Stomach (tissue), 19 donors: Measurements from ENCODE around the gene NDUFB4. TPM values are rescaled to one million over a fixed set of nuclear protein-coding genes. Genes with fewer than 3 reads are reported as not detected.
A peak's percentile ranks its signal among the peaks of the same experiment; 100 is the strongest.

ENCODE experiments used
- DNase-seq, 2 donors: peaks; one replicate each; pipeline versions ENCODE4 v3.0.0 to v3.0.0-alpha.2; 2013 to 2019
- H3K27ac ChIP-seq, 5 donors: fragments of 200-600 bp in 4 of 5; sonication (generic) in 4 of 5; one replicate each; pipeline ENCODE4 v1.5.1; 2013 to 2019; ENCODE audit warnings: mild to moderate bottlenecking in 1 of 5, moderate library complexity in 1 of 5
- H3K27me3 ChIP-seq, 3 donors: fragments of 200-600 bp; sonication (generic); one replicate each; pipeline ENCODE4 v1.5.1; 2017 to 2019; ENCODE audit warnings: mixed run types in 1 of 3
- H3K36me3 ChIP-seq, 4 donors: fragments of 200-600 bp; sonication (generic); 1 replicate in 3 of 4; 2 replicates in 1 of 4; pipeline ENCODE4 v1.5.1; 2016 to 2019
- H3K4me1 ChIP-seq, 4 donors: fragments of 200-600 bp; sonication (generic); one replicate each; pipeline ENCODE4 v1.5.1; 2016 to 2019
- H3K4me3 ChIP-seq, 4 donors: fragments of 200-600 bp; sonication (generic) in 3 of 4; one replicate each; pipeline ENCODE4 v1.5.1; 2016 to 2019; ENCODE audit warnings: mild to moderate bottlenecking in 1 of 4
- H3K9me3 ChIP-seq, 4 donors: fragments of 200-600 bp; sonication (generic); one replicate each; pipeline ENCODE4 v1.5.1; 2016 to 2019
- EP300 ChIP-seq: sonication (generic); formaldehyde crosslinking; IDR thresholded peaks from one replicate; pipeline ENCODE4 v1.6.1; 2017; ENCODE audit warnings: antibody characterized with exemption
- POLR2A ChIP-seq, 4 donors: fragments of 450-650 bp; IDR thresholded peaks; one replicate each; pipeline ENCODE4 v1.6.1; 2016; ENCODE audit warnings: antibody characterized with exemption in 4 of 4, control low read depth in 2 of 4, mild to moderate bottlenecking in 1 of 4, moderate library complexity in 1 of 4
- POLR2AphosphoS5 ChIP-seq, 3 donors: sonication (generic); formaldehyde crosslinking; IDR thresholded peaks; one replicate each; pipeline ENCODE4 v1.6.1; 2016; ENCODE audit warnings: antibody characterized with exemption in 3 of 3
- WGBS, 5 donors: extraction: QIAGEN DNeasy Blood & Tissue Kit in 3 of 5; methylation state at CpG; one replicate each; pipeline versions ENCODE4 v1.1.5 to v1.1.7; 2013 to 2018; 5-methylcytosine and 5-hydroxymethylcytosine counted together
- intact Hi-C: fragments of 100-400 bp; cut with DNase I; formaldehyde crosslinking; loops from one replicate; pipeline ENCODE4 v1.15.1; 2023; ENCODE audit warnings: low total_unique reads
- long read RNA-seq, 10 donors: transcript quantifications; one replicate each; lab custom pipeline, GENCODE V29; 2026
- polyA plus RNA-seq, 3 donors: library from polyadenylated mRNA; stranded (reverse); fragments of 200-250 nt; gene quantifications; one replicate each; pipeline ENCODE4 v1.2.3, GENCODE V29; 2013
- total RNA-seq, 5 donors: library from RNA; depleted of rRNA; stranded (reverse); fragments of >200 nt; gene quantifications; one replicate each; pipeline versions ENCODE4 v1.1.0 to v1.2.3, GENCODE V29; 2014 to 2016
- TF ChIP-seq, protein P1 (sequence below), 7 experiments: fragments of 450-650 bp in 4 of 7; fragments of 200-600 bp in 3 of 7; sonication (generic) in 3 of 7; IDR thresholded peaks; one replicate each; pipeline ENCODE4 v1.5.1; 2016 to 2019; ENCODE audit warnings: antibody characterized with exemption in 7 of 7, control low read depth in 2 of 7, mild to moderate bottlenecking in 1 of 7
- donor health status: healthy with polysubstance abuse.
- donor health status: Bipolar disorder and iron deficiency.
- donor health status: healthy.

The NDUFB4 gene
- total RNA-seq (100 to 1,000 TPM in 1 of 5 donors, 10 to 100 TPM in 4; 18.7 to 128 (median 89.8) TPM), polyA plus RNA-seq (100 to 1,000 TPM; 190 to 343 (median 303) TPM)
- long read RNA-seq, donor 1, transcript NDUFB4-201 (3 exons, 671 nt), result major isoform, 60 of 66 reads
- long read RNA-seq, donor 1, partial matches to known transcripts, result 0 of 66 reads
- long read RNA-seq, donor 1, other reads (novel, unspliced or antisense), result 0 of 66 reads
- long read RNA-seq, donor 2, transcript NDUFB4-201 (3 exons, 671 nt), result major isoform, 70 of 76 reads
- long read RNA-seq, donor 2, partial matches to known transcripts, result 0 of 76 reads
- long read RNA-seq, donor 2, other reads (novel, unspliced or antisense), result 0 of 76 reads
- long read RNA-seq, donor 3, transcript NDUFB4-201 (3 exons, 671 nt), result major isoform, 61 of 65 reads
- long read RNA-seq, donor 3, partial matches to known transcripts, result 0 of 65 reads
- long read RNA-seq, donor 3, other reads (novel, unspliced or antisense), result 0 of 65 reads
- long read RNA-seq, donor 4, transcript NDUFB4-201 (3 exons, 671 nt), result major isoform, 9 of 13 reads
- long read RNA-seq, donor 4, partial matches to known transcripts, result 0 of 13 reads
- long read RNA-seq, donor 4, other reads (novel, unspliced or antisense), result 0 of 13 reads
- long read RNA-seq, donor 5, transcript NDUFB4-201 (3 exons, 671 nt), result major isoform, 99 of 106 reads
- long read RNA-seq, donor 5, partial matches to known transcripts, result 0 of 106 reads
- long read RNA-seq, donor 5, other reads (novel, unspliced or antisense), result 0 of 106 reads
- long read RNA-seq, donor 6, result 0 reads
- long read RNA-seq, donor 7, transcript NDUFB4-201 (3 exons, 671 nt), result major isoform, 151 of 172 reads
- long read RNA-seq, donor 7, transcript NDUFB4-206 (2 exons, 425 nt), result minor isoform, 15 of 172 reads
- long read RNA-seq, donor 7, partial matches to known transcripts, result 0 of 172 reads
- long read RNA-seq, donor 7, other reads (novel, unspliced or antisense), result 0 of 172 reads
- long read RNA-seq, donor 8, transcript NDUFB4-206 (2 exons, 425 nt), result minor isoform, 5 of 118 reads
- long read RNA-seq, donor 8, transcript NDUFB4-201 (3 exons, 671 nt), result major isoform, 106 of 118 reads
- long read RNA-seq, donor 8, transcript NDUFB4-203 (2 exons, 1,426 nt), result minor isoform, 5 of 118 reads
- long read RNA-seq, donor 8, partial matches to known transcripts, result 0 of 118 reads
- long read RNA-seq, donor 8, other reads (novel, unspliced or antisense), result 0 of 118 reads
- long read RNA-seq, donor 9, transcript NDUFB4-206 (2 exons, 425 nt), result minor isoform, 31 of 199 reads
- long read RNA-seq, donor 9, transcript NDUFB4-201 (3 exons, 671 nt), result major isoform, 165 of 199 reads
- long read RNA-seq, donor 9, partial matches to known transcripts, result 0 of 199 reads
- long read RNA-seq, donor 9, other reads (novel, unspliced or antisense), result 0 of 199 reads
- long read RNA-seq, donor 10, transcript NDUFB4-201 (3 exons, 671 nt), result major isoform, 28 of 32 reads
- long read RNA-seq, donor 10, partial matches to known transcripts, result 0 of 32 reads
- long read RNA-seq, donor 10, other reads (novel, unspliced or antisense), result 0 of 32 reads

DNA sequence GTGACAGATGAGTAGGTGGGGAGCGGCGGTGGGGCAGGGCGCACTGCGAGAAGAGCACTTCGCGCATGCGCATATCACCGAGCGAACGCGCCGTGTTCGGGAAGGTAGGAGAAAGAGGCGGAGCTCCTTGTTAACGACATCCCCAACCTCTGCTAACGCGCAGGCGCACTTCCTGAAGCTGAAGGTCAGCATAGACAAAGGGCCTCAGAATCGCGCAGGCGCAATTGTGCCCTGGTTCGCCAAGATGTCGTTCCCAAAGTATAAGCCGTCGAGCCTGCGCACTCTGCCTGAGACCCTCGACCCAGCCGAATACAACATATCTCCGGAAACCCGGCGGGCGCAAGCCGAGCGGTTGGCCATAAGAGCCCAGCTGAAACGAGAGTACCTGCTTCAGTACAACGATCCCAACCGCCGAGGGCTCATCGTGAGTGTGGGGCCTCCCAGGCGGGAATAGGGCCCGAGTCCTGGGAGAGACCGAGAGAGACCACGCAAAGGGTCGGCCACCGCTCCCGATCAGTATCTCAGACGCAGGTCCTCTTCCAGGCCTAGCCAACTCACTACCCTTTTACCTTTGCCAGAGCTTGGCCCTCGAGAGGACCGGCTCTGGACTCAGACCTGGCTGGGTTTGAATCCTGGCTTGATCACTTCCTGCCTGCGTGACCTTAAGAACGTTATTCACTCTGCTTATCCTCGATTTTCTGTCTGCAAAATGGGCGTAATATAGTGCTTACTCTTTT is at the start of gene NDUFB4:
Gene NDUFB4, plus strand, starts transcription at position 221 of the 737 bp plus-strand sequence. Its CDS starts 24 bp downstream, at position 245.
- intact Hi-C loops, result no loop called here
- no peak for TF ChIP-seq EP300
- TF ChIP-seq POLR2AphosphoS5 (IDR thresholded peaks at IDR 0.05), result peak; percentile 85 to 94 (median 89)
- peak in 2 of 4 donors; percentile 14 to 48 for TF ChIP-seq POLR2A (IDR thresholded peaks at IDR 0.05)
- Histone ChIP-seq H3K4me3 (peak within 1 kb of the TSS; percentile 66 to 81 (median 78)), H3K9me3 (no peaks in the 10 kb centered on the region), H3K36me3 (peaks cover 0 to 33% (median 22%) of the 10 kb centered on the region in 4 donors), H3K27me3 (no peaks in the 10 kb centered on the region), H3K27ac (peak within 1 kb of the TSS; percentile 78 to 94 (median 91)), H3K4me1 (peaks cover 22 to 49% (median 36%) of the 10 kb centered on the region in 4 donors)
- peak; percentile 97 to 99 for DNase-seq
- 0 to 1% (median 0%) methylated on average over 51 to 53 of the region's 53 CpGs for WGBS, 5 donors

DNA sequence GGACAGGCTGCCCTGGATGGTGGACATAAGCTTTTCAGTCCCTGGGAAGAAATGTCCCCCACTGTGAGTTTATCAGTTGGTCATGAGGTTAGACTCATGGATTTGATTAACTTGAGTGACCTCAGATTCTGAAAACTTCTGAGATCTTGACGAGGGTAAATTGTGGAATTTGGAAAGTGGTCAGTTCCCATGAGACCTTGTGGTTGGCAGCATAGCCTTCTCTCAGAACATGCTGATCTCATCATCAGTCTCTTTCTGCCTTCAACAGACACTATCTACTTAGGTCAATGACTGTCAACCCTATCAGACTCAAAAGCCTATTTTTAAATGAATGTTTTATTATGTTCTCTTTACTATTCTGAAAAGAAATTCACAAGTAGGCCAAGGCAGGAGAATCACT is 45.6 kb upstream of the NDUFB4 start:
- TF ChIP-seq EP300 (no peak), POLR2AphosphoS5 (IDR thresholded peaks at IDR 0.05) (no peak), POLR2A (IDR thresholded peaks at IDR 0.05) (no peak)
- TF ChIP-seq, protein P1, sequence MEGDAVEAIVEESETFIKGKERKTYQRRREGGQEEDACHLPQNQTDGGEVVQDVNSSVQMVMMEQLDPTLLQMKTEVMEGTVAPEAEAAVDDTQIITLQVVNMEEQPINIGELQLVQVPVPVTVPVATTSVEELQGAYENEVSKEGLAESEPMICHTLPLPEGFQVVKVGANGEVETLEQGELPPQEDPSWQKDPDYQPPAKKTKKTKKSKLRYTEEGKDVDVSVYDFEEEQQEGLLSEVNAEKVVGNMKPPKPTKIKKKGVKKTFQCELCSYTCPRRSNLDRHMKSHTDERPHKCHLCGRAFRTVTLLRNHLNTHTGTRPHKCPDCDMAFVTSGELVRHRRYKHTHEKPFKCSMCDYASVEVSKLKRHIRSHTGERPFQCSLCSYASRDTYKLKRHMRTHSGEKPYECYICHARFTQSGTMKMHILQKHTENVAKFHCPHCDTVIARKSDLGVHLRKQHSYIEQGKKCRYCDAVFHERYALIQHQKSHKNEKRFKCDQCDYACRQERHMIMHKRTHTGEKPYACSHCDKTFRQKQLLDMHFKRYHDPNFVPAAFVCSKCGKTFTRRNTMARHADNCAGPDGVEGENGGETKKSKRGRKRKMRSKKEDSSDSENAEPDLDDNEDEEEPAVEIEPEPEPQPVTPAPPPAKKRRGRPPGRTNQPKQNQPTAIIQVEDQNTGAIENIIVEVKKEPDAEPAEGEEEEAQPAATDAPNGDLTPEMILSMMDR (IDR thresholded peaks at IDR 0.05), result no peak
- no peaks in the 10 kb centered on the region for H3K27me3 ChIP-seq
- H3K36me3 ChIP-seq, result no peaks in the 10 kb centered on the region
- no peak for DNase-seq
- H3K4me1 ChIP-seq, result peaks cover 0 to 10% (median 5%) of the 10 kb centered on the region in 4 donors
- H3K27ac ChIP-seq, result no peak overlapping the region
- H3K9me3 ChIP-seq, result no peaks in the 10 kb centered on the region
- 39 to 76% (median 50%) methylated on average over 1 of the region's 1 CpG for WGBS, 5 donors
- no peak overlapping the region for H3K4me3 ChIP-seq
- intact Hi-C loops, result loop anchor here (10.0 kb wide), 1 partner anchor 126 kb away; no protein-coding TSS in a partner anchor

DNA sequence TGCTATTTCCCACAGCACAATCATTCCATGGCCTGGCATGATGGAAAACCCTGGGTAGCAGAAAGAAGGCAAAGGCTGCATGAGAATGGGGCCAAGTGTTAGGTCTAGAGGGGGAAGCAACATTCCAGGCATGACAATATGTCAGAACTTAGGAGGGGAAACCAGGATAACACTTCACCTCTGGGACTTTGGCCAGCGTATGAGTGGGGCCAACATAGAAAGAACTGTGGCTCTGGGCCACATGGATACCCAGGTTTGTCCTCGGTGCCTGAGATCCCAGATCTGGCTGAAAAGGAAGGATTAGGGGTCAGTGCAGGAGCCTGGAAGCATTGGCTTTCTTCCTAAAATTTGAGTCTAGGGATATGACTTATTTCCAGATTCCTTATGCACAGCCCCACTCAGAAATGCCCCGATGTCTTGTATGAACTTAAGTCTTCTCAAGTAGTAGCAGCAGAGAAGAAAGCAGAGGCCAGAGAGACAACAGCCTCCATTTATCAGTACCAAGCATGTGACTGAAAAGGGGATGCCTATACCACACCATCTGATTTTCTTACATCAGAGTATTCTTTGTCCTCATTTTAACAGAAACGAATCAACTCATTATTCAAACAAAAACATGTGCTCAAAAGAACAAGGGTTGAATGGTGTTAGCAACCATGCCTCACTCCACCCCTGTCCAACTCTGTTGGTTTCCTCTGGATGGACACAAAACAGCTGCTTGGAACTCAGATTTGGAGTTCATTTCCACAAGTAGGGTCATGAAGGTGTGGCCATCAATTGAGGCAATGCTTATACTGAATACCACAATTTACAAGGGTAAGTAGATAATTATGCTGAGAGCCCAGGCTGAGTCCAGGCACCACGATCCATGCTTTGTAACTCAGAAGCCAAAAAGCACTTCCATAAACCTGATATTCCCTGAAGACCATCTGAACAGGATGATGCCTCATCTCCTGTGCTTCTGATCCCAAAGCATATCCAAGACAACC is 43.7 kb upstream of the NDUFB4 start:
- H3K36me3 ChIP-seq, result no peaks in the 10 kb centered on the region
- H3K27ac ChIP-seq, result no peak overlapping the region
- 76 to 81% (median 77%) methylated on average over 5 of the region's 5 CpGs for WGBS, 5 donors
- no peak overlapping the region for H3K4me3 ChIP-seq
- H3K4me1 ChIP-seq, result peaks cover 6 to 24% (median 15%) of the 10 kb centered on the region in 4 donors
- H3K9me3 ChIP-seq, result no peaks in the 10 kb centered on the region
- TF ChIP-seq, protein P1 (IDR thresholded peaks at IDR 0.05), result no peak
- TF ChIP-seq EP300, result no peak
- TF ChIP-seq POLR2AphosphoS5 (IDR thresholded peaks at IDR 0.05), result no peak
- intact Hi-C loops, result loop anchor here (10.0 kb wide), 1 partner anchor 128 kb away; no protein-coding TSS in a partner anchor
- H3K27me3 ChIP-seq, result no peaks in the 10 kb centered on the region
- no peak for DNase-seq
